PC-3 (cell line): ENCODE measurements around the gene TESK1. TPM values are rescaled to one million over a fixed set of nuclear protein-coding genes. Genes with fewer than 3 reads are reported as not detected.
"Not testable (repeated sequence)": the region's sequence is repeated elsewhere in the genome, so short reads cannot be mapped to it uniquely, and the experiment has no call there.

Experiments
- ATAC-seq: fragments of 200-7000 bp; cut with Tn5 transposase; 2 replicates; pipeline ENCODE4 v1.9.1; 2020; ENCODE audit warnings: mild to moderate bottlenecking, moderate library complexity
- BruUV-seq: library from RNA; stranded (reverse); fragments of 400-500 nt; replicated peaks from 2 replicates; lab custom pipeline; 2021; lab: Mats Ljungman, UMichigan
- CTCF ChIA-PET: fragments of 300-600 bp; sonication (Branson Sonifier 250); formaldehyde crosslinking; loops from one replicate; lab custom pipeline; 2022; ENCODE audit warnings: antibody characterized with exemption; lab: Charles Lee
- POLR2A ChIA-PET: fragments of 300-600 bp; sonication (Branson Sonifier 250); formaldehyde crosslinking; loops from one replicate; lab custom pipeline; 2022; ENCODE audit warnings: antibody characterized with exemption; ENCODE audit not compliant: unreplicated experiment; lab: Charles Lee
- DNase-seq: peaks from one replicate; pipeline ENCODE4 v3.0.0-alpha.2; 2015
- H2AFZ ChIP-seq: fragments of 300-600 bp; sonication (generic); 2 replicates; pipeline ENCODE4 v1.6.0; 2016; ENCODE audit warnings: antibody characterized with exemption, low read length
- H3F3A ChIP-seq: fragments of 300-600 bp; sonication (generic); one replicate; pipeline ENCODE4 v1.6.0; 2017; ENCODE audit warnings: antibody characterized with exemption, low read length, control low read depth, mild to moderate bottlenecking; ENCODE audit not compliant: unreplicated experiment
- H3K27ac ChIP-seq: fragments of 300-600 bp; sonication (generic); 2 replicates; pipeline ENCODE4 v1.5.1; 2016; ENCODE audit warnings: mild to moderate bottlenecking, low read length
- H3K27me3 ChIP-seq: fragments of 300-600 bp; sonication (generic); 2 replicates; pipeline ENCODE4 v1.6.1; 2016; ENCODE audit warnings: low read length, mixed read lengths
- H3K36me3 ChIP-seq: fragments of 300-600 bp; sonication (generic); 2 replicates; pipeline ENCODE4 v1.6.1; 2016; ENCODE audit warnings: low read depth, mixed run types, low read length, mixed read lengths
- H3K4me1 ChIP-seq: fragments of 300-600 bp; sonication (generic); 2 replicates; pipeline ENCODE4 v1.5.1; 2016; ENCODE audit warnings: low read length; ENCODE audit not compliant: insufficient read depth
- H3K4me2 ChIP-seq: fragments of 300-600 bp; sonication (generic); 2 replicates; pipeline ENCODE4 v1.6.0; 2016; ENCODE audit warnings: low read length
- H3K4me3 ChIP-seq: fragments of 300-600 bp; sonication (generic); 2 replicates; pipeline ENCODE4 v1.5.1; 2016; ENCODE audit warnings: mild to moderate bottlenecking, low read length, mixed read lengths
- H3K79me2 ChIP-seq: fragments of 300-600 bp; sonication (generic); 2 replicates; pipeline ENCODE4 v1.6.1; 2017; ENCODE audit warnings: low read length, mixed read lengths
- H3K9ac ChIP-seq: fragments of 300-600 bp; sonication (generic); 2 replicates; pipeline ENCODE4 v1.6.0; 2016; ENCODE audit warnings: mild to moderate bottlenecking, low read length
- H3K9me2 ChIP-seq: fragments of 300-600 bp; sonication (generic); replicated peaks from 2 replicates; pipeline ENCODE4 v1.6.1; 2016; ENCODE audit warnings: mixed run types, low read length, mixed read lengths
- H3K9me3 ChIP-seq: fragments of 300-600 bp; sonication (generic); 2 replicates; pipeline ENCODE4 v1.6.1; 2016; ENCODE audit warnings: low read length, mixed read lengths
- H4K20me1 ChIP-seq: fragments of 300-600 bp; sonication (generic); 2 replicates; pipeline ENCODE4 v1.6.1; 2016; ENCODE audit warnings: low read length, mixed read lengths
- EZH2 ChIP-seq: fragments of 300-600 bp; sonication (generic); IDR thresholded peaks from one replicate; pipeline ENCODE4 v1.6.1; 2017; ENCODE audit warnings: antibody characterized with exemption, mild to moderate bottlenecking, low read length; ENCODE audit not compliant: unreplicated experiment
- EZH2phosphoT487 ChIP-seq: fragments of 300-600 bp; sonication (generic); IDR thresholded peaks from 2 replicates; pipeline ENCODE4 v1.6.1; 2018; ENCODE audit warnings: mild to moderate bottlenecking, antibody characterized with exemption, low read length, borderline replicate concordance
- intact Hi-C: fragments of 100-400 bp; cut with micrococcal nuclease; formaldehyde crosslinking; loops from 2 replicates; pipeline ENCODE4 v1.9.0; 2023
- total RNA-seq: library from RNA; depleted of rRNA; stranded (reverse); fragments of >200 nt; gene quantifications from 2 replicates; pipeline ENCODE4 v1.2.3, GENCODE V29; 2014
- TF ChIP-seq, protein P1 (sequence below): fragments of 300-600 bp; sonication (generic); conservative IDR thresholded peaks from 2 replicates; pipeline ENCODE4 v1.5.1; 2017; ENCODE audit warnings: antibody characterized with exemption, low read depth, mild to moderate bottlenecking, low read length

TESK1 gene
- total RNA-seq, 1 experiment from 2014 or later, result 11.2 TPM

DNA sequence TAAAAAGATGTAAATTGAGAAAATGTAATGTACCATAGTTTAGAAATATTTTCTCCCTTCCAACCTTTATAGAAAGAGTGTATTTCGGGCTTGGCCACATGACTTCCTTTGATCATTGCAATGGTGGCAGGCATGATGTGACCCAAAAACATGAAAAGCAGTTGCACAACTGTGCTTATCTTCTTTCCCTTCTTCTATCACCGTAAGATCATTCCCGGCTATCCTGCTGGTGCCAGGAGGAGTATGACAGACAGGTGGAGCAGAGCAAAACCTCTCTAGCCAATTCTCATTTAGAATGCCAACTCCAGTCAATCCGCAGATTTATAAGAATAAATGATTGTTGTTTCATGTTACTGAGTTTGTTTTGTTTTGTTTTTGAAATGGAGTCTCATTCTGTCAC is 10.6 kb upstream of the TESK1 start:
- ChIA-PET CTCF (no interaction called here), POLR2A (no interaction called here)
- Histone ChIP-seq H3K9me3 (peaks cover 3% of the 10 kb centered on the region; the same call in 1 of the 2 replicates), H3K36me3 (0 out of 2 replicates have a peak, but pooled peaks cover 4% of the 10 kb centered on the region), H3K9me2 (no peaks in the 10 kb centered on the region), H3K79me2 (no peaks in the 10 kb centered on the region), H3K9ac (no peak overlapping the region), H3K4me2 (no peak overlapping the region), H3F3A (no peaks in the 10 kb centered on the region), H2AFZ (no peak overlapping the region), H4K20me1 (no peaks in the 10 kb centered on the region), H3K4me1 (no peaks in the 10 kb centered on the region), H3K4me3 (no peak overlapping the region), H3K27ac (no peak overlapping the region), H3K27me3 (no peaks in the 10 kb centered on the region)
- BruUV-seq, result no TSS peak
- ATAC-seq (no peak), DNase-seq (no peak)
- intact Hi-C loops, result no loop called here
- TF ChIP-seq, protein P1, sequence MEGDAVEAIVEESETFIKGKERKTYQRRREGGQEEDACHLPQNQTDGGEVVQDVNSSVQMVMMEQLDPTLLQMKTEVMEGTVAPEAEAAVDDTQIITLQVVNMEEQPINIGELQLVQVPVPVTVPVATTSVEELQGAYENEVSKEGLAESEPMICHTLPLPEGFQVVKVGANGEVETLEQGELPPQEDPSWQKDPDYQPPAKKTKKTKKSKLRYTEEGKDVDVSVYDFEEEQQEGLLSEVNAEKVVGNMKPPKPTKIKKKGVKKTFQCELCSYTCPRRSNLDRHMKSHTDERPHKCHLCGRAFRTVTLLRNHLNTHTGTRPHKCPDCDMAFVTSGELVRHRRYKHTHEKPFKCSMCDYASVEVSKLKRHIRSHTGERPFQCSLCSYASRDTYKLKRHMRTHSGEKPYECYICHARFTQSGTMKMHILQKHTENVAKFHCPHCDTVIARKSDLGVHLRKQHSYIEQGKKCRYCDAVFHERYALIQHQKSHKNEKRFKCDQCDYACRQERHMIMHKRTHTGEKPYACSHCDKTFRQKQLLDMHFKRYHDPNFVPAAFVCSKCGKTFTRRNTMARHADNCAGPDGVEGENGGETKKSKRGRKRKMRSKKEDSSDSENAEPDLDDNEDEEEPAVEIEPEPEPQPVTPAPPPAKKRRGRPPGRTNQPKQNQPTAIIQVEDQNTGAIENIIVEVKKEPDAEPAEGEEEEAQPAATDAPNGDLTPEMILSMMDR, result no peak
- TF ChIP-seq EZH2phosphoT487 (no peak), EZH2 (no peak)

DNA sequence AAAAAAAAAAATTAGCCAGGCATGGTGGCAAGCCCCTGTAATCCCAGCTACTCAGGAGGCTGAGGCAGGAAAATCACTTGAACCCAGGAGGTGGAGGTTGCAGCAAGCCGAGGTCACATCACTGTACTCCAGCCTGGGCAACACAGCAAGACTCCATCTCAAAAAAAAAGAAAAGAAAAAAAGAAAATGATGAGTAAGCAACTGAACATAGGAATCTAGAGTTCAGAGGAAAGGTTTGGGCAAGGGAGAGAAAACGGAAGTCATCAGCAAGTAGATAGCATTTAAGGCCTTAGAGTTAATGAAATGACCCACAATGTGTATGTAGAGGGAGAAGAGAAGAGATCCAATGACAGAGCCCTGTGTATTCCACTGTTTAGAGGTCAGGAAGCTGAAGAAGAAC is 8.2 kb upstream of the TESK1 start:
- H3K36me3 ChIP-seq, H2AFZ ChIP-seq, DNase-seq, H3K4me3 ChIP-seq, POLR2A ChIA-PET, H3F3A ChIP-seq, H3K27ac ChIP-seq, intact Hi-C loops, H3K4me1 ChIP-seq, H3K9me2 ChIP-seq, H3K4me2 ChIP-seq, H3K79me2 ChIP-seq, H4K20me1 ChIP-seq, H3K9me3 ChIP-seq, H3K27me3 ChIP-seq, ATAC-seq, CTCF ChIA-PET, H3K9ac ChIP-seq, BruUV-seq: not testable (repeated sequence)

DNA sequence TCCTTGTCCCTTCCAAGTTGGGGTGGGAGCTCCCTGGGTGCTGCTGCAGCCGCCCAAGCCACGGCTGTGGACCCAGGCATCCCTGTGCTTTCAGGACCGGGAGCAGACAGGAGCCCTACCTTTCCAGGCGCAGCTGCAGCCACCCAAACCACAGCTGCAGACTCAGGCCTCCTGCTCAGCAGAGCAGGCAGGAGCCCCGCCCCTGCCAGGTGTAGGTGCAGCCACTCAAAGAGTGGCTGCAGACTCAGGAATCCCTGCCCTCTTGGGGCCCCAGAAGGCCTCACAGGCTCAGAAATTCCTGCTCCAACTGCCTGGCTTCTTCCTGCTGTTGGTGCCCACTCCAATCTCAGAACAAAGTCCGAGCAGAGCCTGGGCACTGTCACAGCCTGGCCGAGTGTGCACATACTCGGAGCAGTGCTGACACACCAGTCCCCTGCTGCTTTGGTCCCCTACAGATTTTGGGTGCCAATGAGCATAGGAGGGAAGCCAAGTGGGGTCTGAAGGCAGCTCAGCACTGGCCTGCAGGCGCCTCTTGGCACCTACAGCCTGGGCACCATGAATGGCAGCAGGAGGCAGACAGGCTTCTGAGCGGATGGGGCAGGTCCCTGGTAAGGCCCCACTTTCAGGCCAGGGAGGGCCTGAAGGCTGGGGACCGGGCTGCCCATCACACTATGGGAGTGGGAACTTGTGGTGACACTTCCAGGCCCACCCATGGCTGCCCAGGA is 6.0 kb upstream of the TESK1 start:
- ATAC-seq (no peak), DNase-seq (no peak)
- ChIA-PET CTCF (no interaction called here), POLR2A (no interaction called here)
- Histone ChIP-seq H3K27ac (no peak overlapping the region), H3K4me2 (no peak overlapping the region), H3K4me1 (peaks cover 8% of the 10 kb centered on the region), H3K79me2 (no peaks in the 10 kb centered on the region), H3K9me3 (no peaks in the 10 kb centered on the region), H3F3A (peaks cover 3% of the 10 kb centered on the region), H4K20me1 (no peaks in the 10 kb centered on the region), H2AFZ (no peak overlapping the region), H3K9me2 (no peaks in the 10 kb centered on the region), H3K36me3 (no peaks in the 10 kb centered on the region), H3K4me3 (no peak overlapping the region), H3K27me3 (no peaks in the 10 kb centered on the region), H3K9ac (no peak overlapping the region)
- no TSS peak for BruUV-seq
- intact Hi-C loops, result no loop called here
- TF ChIP-seq, protein P1, result no peak
